Psoas muscle (tissue), 8 donors: ENCODE measurements around the gene NIPSNAP3A. TPM values are rescaled to one million over a fixed set of nuclear protein-coding genes. Genes with fewer than 3 reads are reported as not detected.

Experiments used
- ATAC-seq, 4 donors: fragments of 200-7000 bp; cut with Tn5 transposase; one replicate each; pipeline ENCODE4 v1.9.1; 2020; ENCODE audit warnings: moderate library complexity in 3 of 4, mild to moderate bottlenecking in 2 of 4
- DNase-seq, 2 donors: peaks; one replicate each; pipeline ENCODE4 v3.0.0-alpha.2; 2020
- H3K27ac ChIP-seq: fragments of 200-600 bp; one replicate; pipeline ENCODE4 v1.8.0; 2022
- H3K27me3 ChIP-seq, 3 donors: fragments of 200-600 bp in 1 of 3; one replicate each; pipeline versions ENCODE4 v1.6.1 to v1.8.0; 2013 to 2022; ENCODE audit warnings: low read length in 2 of 3, mild to moderate bottlenecking in 2 of 3, moderate library complexity in 1 of 3; ENCODE audit not compliant: insufficient read depth in 3 of 3
- H3K36me3 ChIP-seq, 2 donors: fragments of 200-600 bp in 1 of 2; one replicate each; pipeline versions ENCODE4 v1.6.1 to v1.8.0; 2013 to 2022; ENCODE audit warnings: low read depth in 1 of 2, mild to moderate bottlenecking in 1 of 2, moderate library complexity in 1 of 2; ENCODE audit not compliant: insufficient read depth in 1 of 2
- H3K4me1 ChIP-seq: fragments of 200-600 bp; one replicate; pipeline ENCODE4 v1.8.0; 2022
- H3K4me3 ChIP-seq: fragments of 200-600 bp; one replicate; pipeline ENCODE4 v1.8.0; 2022; ENCODE audit warnings: mild to moderate bottlenecking
- H3K9me3 ChIP-seq: fragments of 200-600 bp; one replicate; pipeline ENCODE4 v1.8.0; 2022
- WGBS, 3 donors: extraction: QIAGEN DNeasy Blood & Tissue Kit; methylation state at CpG; one replicate each; pipeline versions ENCODE4 v1.1.6 to v1.1.7; 2013; 5-methylcytosine and 5-hydroxymethylcytosine counted together
- intact Hi-C, 2 donors: fragments of 100-400 bp; cut with DNase I; formaldehyde crosslinking; loops; one replicate each; pipeline versions ENCODE4 v1.11.0 to v1.14.2; 2022
- polyA plus RNA-seq, 3 donors: library from polyadenylated mRNA; stranded (reverse); fragments of 200-250 nt; gene quantifications; one replicate each; pipeline ENCODE4 v1.2.3, GENCODE V29; 2013
- total RNA-seq, 4 donors: library from RNA; stranded (reverse); fragmentation: NEBNext Ultra II Directional in 2 of 4; extraction: Animal tissue kit (Norgen Biotek cat#: 25700) in 2 of 4; gene quantifications; one replicate each; pipeline versions ENCODE4 v1.2.1 to v1.2.4, GENCODE V29; 2021 to 2023
- TF ChIP-seq, protein P1 (sequence below): fragments of 200-600 bp; IDR thresholded peaks from one replicate; pipeline ENCODE4 v1.8.0; 2022; ENCODE audit warnings: antibody characterized with exemption
- donor health status: healthy with polysubstance abuse.
- donor health status: DM: no; HTN: no; CAD: no; lungs with moderate emphysema.
- donor health status: Bipolar disorder and iron deficiency.
- donor health status: healthy.
- donor health status: DM: yes; HTN: yes; CAD: no.
- donor health status: DM: no; HTN: no; CAD: no.
- donor health status: DM: no; HTN: no; CAD: no.
- donor health status: DM: yes; HTN: yes; CAD: no.

The NIPSNAP3A gene
- total and polyA plus RNA-seq, 7 donors, result 4.3 to 19.8 (median 9.3) TPM

DNA sequence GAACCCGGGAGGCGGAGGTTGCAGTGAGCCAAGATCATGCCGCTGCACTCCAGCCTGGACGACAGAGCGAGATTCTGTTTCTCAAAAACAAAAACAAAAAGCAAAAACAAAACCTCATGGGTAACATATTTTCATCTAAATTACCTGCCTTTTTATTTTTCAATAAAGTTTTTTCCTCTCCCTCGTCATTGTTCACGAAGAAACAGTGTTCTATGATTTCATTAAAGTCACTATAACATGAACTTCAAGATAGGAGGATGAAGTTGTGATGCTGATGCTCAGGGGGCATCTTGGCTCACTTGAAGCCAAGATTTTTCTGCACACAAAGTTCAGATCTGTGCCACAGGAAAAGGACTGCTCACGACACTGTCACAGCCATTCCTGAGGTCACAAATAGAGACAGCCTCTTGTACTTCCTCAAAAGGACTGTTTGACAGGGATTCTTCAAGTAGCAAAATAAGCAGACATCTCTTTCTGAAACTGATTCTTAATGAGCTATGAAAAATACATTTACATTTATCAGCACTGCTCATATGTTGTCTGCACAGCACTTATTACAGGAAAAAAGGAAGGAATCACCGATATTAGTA is 32.6 kb downstream of the NIPSNAP3A start:
- ATAC-seq, result no peak
- Histone ChIP-seq H3K27ac (no peak overlapping the region), H3K4me1 (peaks cover 38% of the 10 kb centered on the region), H3K9me3 (no peaks in the 10 kb centered on the region), H3K27me3 (no peaks in the 10 kb centered on the region), H3K4me3 (no peak overlapping the region), H3K36me3 (peaks cover 0 to 54% of the 10 kb centered on the region in 2 donors)
- 80 to 87% (median 82%) methylated on average over 9 of the region's 9 CpGs for WGBS, 3 donors
- intact Hi-C loops, result loop anchor here in 1 of 2 donors (10.0 kb wide), 1 partner anchor 55 kb away; no protein-coding TSS in a partner anchor
- TF ChIP-seq, protein P1, sequence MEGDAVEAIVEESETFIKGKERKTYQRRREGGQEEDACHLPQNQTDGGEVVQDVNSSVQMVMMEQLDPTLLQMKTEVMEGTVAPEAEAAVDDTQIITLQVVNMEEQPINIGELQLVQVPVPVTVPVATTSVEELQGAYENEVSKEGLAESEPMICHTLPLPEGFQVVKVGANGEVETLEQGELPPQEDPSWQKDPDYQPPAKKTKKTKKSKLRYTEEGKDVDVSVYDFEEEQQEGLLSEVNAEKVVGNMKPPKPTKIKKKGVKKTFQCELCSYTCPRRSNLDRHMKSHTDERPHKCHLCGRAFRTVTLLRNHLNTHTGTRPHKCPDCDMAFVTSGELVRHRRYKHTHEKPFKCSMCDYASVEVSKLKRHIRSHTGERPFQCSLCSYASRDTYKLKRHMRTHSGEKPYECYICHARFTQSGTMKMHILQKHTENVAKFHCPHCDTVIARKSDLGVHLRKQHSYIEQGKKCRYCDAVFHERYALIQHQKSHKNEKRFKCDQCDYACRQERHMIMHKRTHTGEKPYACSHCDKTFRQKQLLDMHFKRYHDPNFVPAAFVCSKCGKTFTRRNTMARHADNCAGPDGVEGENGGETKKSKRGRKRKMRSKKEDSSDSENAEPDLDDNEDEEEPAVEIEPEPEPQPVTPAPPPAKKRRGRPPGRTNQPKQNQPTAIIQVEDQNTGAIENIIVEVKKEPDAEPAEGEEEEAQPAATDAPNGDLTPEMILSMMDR, result no peak
- DNase-seq, result no peak

GRCh38 chr9:104780796-104781395 is 33.4 kb downstream of the NIPSNAP3A start:
- H3K27me3 ChIP-seq, result no peaks in the 10 kb centered on the region
- peaks cover 33% of the 10 kb centered on the region for H3K4me1 ChIP-seq
- no peak for DNase-seq
- peaks cover 2 to 63% of the 10 kb centered on the region in 2 donors for H3K36me3 ChIP-seq
- H3K27ac ChIP-seq, result no peak overlapping the region
- no peaks in the 10 kb centered on the region for H3K9me3 ChIP-seq
- H3K4me3 ChIP-seq, result no peak overlapping the region
- TF ChIP-seq, protein P1, result peak; percentile 32
- WGBS, 3 donors, result 44 to 64% (median 60%) methylated on average over 1 of the region's 1 CpG
- ATAC-seq, result peak in 1 of 4 donors; percentile 47
- intact Hi-C loops, result loop anchor here in 1 of 2 donors (10.0 kb wide), 1 partner anchor 54 kb away; no protein-coding TSS in a partner anchor

DNA sequence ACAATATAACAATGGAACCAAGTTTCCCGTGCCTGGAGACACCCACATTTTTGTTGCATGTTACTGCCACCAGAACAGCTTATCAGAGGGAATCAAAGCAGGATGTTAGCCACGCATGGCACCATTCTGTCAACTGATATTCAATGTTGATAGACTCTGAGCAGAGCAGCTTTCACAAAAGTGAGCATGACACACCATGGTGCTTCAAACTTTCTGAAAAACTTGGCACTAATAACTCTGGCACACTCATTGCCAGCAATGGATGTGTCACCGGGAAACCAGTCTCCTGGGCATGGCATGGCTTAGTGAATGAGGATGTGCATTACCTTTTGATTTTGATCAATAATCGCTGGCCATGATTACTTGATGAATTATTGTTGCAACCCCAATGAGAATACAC is 36.1 kb downstream of the NIPSNAP3A start:
- Histone ChIP-seq H3K27me3 (no peaks in the 10 kb centered on the region), H3K4me3 (no peak overlapping the region), H3K36me3 (peaks cover 8 to 85% of the 10 kb centered on the region in 2 donors), H3K27ac (no peak overlapping the region), H3K9me3 (no peaks in the 10 kb centered on the region), H3K4me1 (peaks cover 10% of the 10 kb centered on the region)
- intact Hi-C loops, result loop anchor here in 1 of 2 donors (10.0 kb wide), 1 partner anchor 51 kb away; no protein-coding TSS in a partner anchor
- 70 to 75% (median 74%) methylated on average over 4 of the region's 4 CpGs for WGBS, 3 donors
- TF ChIP-seq, protein P1, result no peak
- DNase-seq, result no peak
- ATAC-seq, result peak; percentile 19 to 64 (median 42)

DNA sequence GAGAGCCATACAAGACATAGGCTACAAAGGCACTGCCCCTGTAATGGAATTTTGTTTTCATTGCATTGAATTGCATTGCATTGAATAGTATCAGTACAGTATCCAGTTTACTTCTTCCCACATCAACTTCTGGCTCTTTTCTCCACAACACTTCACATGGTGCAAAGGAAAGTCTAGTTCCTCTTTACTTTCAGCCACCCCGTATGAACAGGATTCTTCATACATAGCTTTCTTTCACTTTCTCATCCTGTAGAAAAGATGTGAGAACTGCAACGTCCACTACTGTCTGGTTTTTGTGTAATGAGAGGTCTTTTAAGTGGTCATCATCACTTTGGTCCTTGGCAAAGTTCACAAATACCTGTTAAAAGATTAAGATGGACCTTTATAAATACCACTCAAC is 36.6 kb downstream of the NIPSNAP3A start:
- Histone ChIP-seq H3K4me3 (no peak overlapping the region), H3K36me3 (peaks cover 9 to 89% of the 10 kb centered on the region in 2 donors)
- intact Hi-C loops, result loop anchor here in 1 of 2 donors (10.0 kb wide), 1 partner anchor 51 kb away; no protein-coding TSS in a partner anchor

More for the DNA sequence above, 36.6 kb downstream of the NIPSNAP3A start:
- no peak overlapping the region for H3K27ac ChIP-seq
- peaks cover 10% of the 10 kb centered on the region for H3K4me1 ChIP-seq
- TF ChIP-seq, protein P1, result no peak
- no peaks in the 10 kb centered on the region for H3K9me3 ChIP-seq
- DNase-seq (no peak), ATAC-seq (no peak)
- 51 to 68% (median 56%) methylated on average over 2 of the region's 2 CpGs for WGBS, 3 donors
- no peaks in the 10 kb centered on the region for H3K27me3 ChIP-seq
